ENCODE results near the gene RUFY2. TPM values are rescaled to one million over a fixed set of nuclear protein-coding genes. Genes with fewer than 3 reads are reported as not detected.

Gene RUFY2
- total RNA-seq, 1 donor, result 35.5 TPM

GRCh38 chr10:68301301-68301700, 105.8 kb downstream of the RUFY2 start:
- H3K4me3 ChIP-seq (ENCODE audit: insufficient read depth, low read length), result no peak overlapping the region
- H4K20me1 ChIP-seq (ENCODE audit: insufficient read depth, low read length), result no peaks in the 10 kb centered on the region
- H3K9me3 ChIP-seq (ENCODE audit: low read depth, low read length), result no peaks in the 10 kb centered on the region
- H3K27ac ChIP-seq (ENCODE audit: low read depth, low read length), result no peak overlapping the region
- H3K4me2 ChIP-seq (ENCODE audit: insufficient read depth, low read length), result no peak overlapping the region
- no peaks in the 10 kb centered on the region for H3K27me3 ChIP-seq (ENCODE audit: insufficient read depth, low read length)
- H3K79me2 ChIP-seq (ENCODE audit: insufficient read depth, low read length), result no peaks in the 10 kb centered on the region
- H3K36me3 ChIP-seq (ENCODE audit: insufficient read depth, low read length), result no peaks in the 10 kb centered on the region
- TF ChIP-seq CTCF (IDR thresholded peaks at IDR 0.05; ENCODE audit: extremely low read depth, low read depth, low read length), result no peak
- no peaks in the 10 kb centered on the region for H3K4me1 ChIP-seq (ENCODE audit: insufficient read depth, low read length)
- H2AFZ ChIP-seq (ENCODE audit: low read length), result no peak overlapping the region
- DNase-seq (ENCODE audit: insufficient read length, low spot score, missing footprints), result no peak

GRCh38 chr10:68296843-68297663, 110.0 kb downstream of the RUFY2 start:
- no peaks in the 10 kb centered on the region for H3K9me3 ChIP-seq (ENCODE audit: low read depth, low read length)
- TF ChIP-seq CTCF (IDR thresholded peaks at IDR 0.05; ENCODE audit: extremely low read depth, low read depth, low read length), result no peak
- H3K36me3 ChIP-seq (ENCODE audit: insufficient read depth, low read length), result no peaks in the 10 kb centered on the region
- DNase-seq (ENCODE audit: insufficient read length, low spot score, missing footprints), result no peak
- H3K27ac ChIP-seq (ENCODE audit: low read depth, low read length), result no peak overlapping the region
- H3K4me1 ChIP-seq (ENCODE audit: insufficient read depth, low read length), result no peaks in the 10 kb centered on the region
- no peak overlapping the region for H3K4me2 ChIP-seq (ENCODE audit: insufficient read depth, low read length)
- H3K4me3 ChIP-seq (ENCODE audit: insufficient read depth, low read length), result no peak overlapping the region
- H3K27me3 ChIP-seq (ENCODE audit: insufficient read depth, low read length), result no peaks in the 10 kb centered on the region
- H2AFZ ChIP-seq (ENCODE audit: low read length), result peak overlapping the region; percentile 23
- no peaks in the 10 kb centered on the region for H4K20me1 ChIP-seq (ENCODE audit: insufficient read depth, low read length)
- no peaks in the 10 kb centered on the region for H3K79me2 ChIP-seq (ENCODE audit: insufficient read depth, low read length)

Other genes starting within 250 kb of the RUFY2 start
- under 0.01 TPM in 1 of 2 replicates, not detected in the other for gene ATOH7, start 175.2 kb downstream of the RUFY2 start, total RNA-seq
- gene HNRNPH3, start 75.2 kb downstream of the RUFY2 start, total RNA-seq, result 9.7 and 10.1 TPM in 2 replicates
- 13.4 and 14.1 TPM in 2 replicates for gene PBLD, start 74.3 kb downstream of the RUFY2 start, total RNA-seq
- 5.4 and 6.5 TPM in 2 replicates for gene DNA2, start 64.7 kb upstream of the RUFY2 start, total RNA-seq
- 18.6 and 23.9 TPM in 2 replicates for gene SLC25A16, start 120.2 kb upstream of the RUFY2 start, total RNA-seq
- gene TET1, start 153.1 kb upstream of the RUFY2 start, total RNA-seq, result 3.8 and 4.0 TPM in 2 replicates